Activated T-cell treated with anti-CD3 and anti-CD28 coated beads for 4 hours (primary cell): ENCODE results near the gene RPL6.
"Not testable (repeated sequence)": the region's sequence is repeated elsewhere in the genome, so short reads cannot be mapped to it uniquely, and the experiment has no call there.

Experiments
- DNase-seq: peaks from one replicate; pipeline ENCODE4 v3.0.0-alpha.2; 2020

The RPL6 gene

DNA sequence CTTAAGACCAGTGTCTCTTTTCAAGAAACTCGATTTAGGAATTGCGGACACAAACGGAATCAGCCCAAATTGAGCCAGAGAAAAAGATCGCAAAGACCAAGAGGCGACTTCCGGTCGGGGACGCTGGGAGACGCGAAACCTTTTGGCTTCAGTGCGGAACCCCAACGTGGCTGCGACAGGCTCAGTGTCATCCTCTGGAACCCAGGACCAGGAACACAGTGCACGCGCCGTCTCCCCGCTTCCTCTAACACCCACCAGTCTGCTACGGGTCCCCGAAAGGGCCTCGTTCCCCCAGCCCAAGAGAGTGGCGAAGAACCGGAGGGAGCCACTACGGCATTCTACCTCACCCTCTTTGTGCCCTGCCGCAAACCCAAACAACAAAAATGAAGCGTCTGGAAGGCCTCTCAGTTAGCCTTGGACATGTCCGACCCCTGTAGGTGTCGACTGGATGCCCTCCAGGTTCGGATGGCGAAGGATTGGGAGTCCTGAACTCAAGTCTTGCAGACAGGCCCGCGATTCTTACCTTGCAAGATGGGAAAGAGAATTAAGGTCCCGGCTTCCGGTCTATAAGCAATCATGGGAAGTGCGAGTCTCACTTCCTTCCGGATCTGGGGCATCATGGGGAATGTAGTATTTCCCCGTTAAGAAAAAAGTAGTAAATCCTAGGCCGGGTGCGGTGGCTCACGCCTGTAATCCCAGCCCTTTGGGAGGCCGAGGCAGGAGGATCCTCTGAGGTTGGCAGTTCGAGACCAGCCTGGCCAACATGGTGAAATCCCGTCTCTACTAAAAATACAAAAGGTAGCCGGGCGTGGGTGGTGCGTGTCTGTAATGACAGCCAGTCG is at the start of gene RPL6:
Gene RPL6, minus strand, starts transcription at position 542 of the 842 bp plus-strand sequence. CDS start 949 bp downstream, outside the sequence.
- DNase-seq = peak; percentile 69

DNA sequence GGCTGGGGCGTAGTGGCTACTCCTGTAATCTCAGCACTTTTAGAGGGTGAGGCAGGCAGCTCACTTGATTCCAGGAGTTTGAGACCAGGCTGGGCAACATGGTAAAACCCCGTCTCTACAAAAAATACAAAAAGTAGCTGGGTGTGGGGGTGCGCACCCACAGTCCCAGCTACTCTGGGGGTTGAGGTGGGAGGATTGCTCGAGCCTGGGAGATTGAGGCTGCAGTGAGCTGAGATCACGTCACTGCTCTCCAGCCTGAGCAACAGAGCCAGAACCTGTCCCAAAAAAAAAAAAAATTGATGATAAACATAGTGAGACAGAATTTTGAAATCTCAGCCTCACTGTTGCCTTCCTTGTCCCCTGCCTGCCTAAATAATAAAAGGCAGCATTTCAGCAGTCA is 49.3 kb upstream of the RPL6 start:
- no peak for DNase-seq

DNA sequence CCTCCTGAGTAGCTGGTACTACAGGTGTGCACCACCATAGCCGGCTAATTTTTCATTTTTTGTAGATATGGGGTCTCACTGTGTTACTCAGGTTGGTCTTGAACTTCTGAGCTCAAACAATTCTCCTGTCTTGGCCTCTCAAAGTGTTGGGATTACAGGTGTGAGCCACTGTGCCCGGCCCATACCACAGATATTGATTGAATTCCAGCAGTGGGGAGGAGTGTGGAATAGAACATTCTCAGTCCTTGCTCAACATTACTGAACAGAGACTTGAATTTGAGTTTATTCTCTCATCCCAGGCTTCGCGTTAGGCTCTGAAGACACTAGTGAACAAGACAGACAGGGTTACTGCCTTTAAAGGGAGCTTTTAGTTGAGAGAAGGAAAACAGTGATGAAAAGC is 48.9 kb upstream of the RPL6 start:
- DNase-seq = no peak

DNA sequence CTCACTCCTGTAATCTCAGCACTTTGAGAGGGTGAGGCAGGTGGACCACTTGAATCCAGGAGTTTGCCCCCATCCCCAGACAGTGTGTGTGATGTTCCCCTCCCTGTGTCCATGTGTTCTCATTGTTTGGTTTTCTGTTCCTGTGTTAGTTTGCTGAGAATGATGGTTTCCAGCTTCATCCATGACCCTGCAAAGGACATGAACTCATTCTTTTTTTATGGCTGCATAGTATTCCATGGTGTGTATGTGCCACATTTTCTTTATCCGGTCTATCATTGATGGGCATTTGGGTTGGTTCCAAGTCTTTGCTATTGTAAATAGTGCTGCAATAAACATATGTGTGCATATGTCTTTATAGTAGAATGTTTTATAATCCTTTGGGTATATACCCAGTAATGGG is 47.7 kb upstream of the RPL6 start:
- not testable (repeated sequence) for DNase-seq

DNA sequence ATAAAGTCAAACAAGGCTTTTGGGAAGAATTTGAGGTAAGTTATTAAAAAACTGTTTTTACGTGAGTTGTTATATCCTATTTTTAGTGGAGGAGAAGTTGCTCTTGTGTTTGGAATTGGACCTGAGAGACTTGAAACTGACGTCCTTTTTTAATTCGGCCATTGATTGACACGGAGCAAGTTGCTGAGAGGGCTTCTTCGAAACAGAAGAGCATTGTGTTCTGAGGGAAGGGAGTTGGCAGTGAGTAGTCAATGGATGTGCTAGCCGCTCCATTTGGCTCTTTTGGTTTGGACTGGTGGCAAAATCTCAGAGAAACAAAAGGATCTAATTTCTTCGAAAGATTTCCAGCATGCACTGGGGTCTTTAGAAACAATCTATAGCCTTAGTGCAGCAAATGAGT is 46.6 kb upstream of the RPL6 start:
- no peak for DNase-seq

DNA sequence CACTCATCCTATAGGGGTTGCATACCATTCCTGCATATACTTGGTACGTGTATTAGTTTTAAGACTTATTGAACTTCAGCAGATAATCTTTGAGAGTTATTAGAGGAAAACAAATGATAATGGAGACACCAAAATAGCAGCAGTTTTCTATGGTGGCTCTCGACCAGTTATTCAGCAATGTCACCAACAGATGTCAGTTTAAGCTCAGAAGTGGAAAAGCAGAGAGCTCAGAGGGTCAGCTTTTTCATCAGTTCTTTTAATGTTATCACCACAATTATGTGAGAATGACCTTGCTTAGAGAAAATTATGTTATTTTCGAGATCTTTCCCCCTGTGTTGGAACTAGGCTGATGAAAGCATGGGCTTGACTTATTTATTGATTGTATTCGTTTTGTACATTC is 41.3 kb upstream of the RPL6 start:
- DNase-seq = no peak

DNA sequence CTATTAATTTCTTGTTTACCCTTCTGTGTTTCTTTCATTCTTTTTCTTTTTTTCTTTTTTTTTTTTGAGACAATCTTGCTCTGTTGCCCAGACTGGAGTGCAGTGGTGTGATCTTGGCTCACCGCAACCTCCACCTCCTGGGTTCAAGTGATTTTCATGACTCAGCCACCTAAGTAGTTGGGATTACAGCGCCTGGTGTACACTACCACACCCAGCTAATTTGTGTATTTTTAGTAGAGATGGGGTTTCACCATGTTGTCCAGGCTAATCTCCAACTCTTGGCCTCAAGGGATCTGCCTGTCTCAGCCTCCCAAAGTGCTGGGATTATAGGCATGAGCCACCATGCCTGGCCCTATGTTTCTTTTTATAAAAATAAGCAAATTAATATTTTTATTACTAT is 38.8 kb upstream of the RPL6 start:
- not testable (repeated sequence) for DNase-seq

DNA sequence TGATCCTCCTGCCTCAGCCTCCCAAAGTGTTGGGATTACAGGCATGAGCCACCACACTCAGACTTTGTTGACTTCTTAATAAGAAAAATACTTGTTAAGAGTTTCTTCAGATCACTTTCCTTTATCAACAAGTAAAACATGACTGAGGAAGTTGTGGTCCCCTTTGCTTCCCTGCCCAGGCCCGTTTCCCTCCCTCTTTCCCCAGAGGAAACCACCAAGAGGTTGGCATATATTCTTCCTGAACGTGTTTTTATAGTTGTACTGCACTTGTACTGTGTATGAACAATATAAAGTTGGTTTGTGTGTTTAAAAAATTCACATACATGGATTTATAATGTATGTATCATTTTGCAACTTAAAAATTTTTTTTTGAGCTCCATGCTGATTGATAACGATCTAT is 37.7 kb upstream of the RPL6 start:
- DNase-seq = no peak

DNA sequence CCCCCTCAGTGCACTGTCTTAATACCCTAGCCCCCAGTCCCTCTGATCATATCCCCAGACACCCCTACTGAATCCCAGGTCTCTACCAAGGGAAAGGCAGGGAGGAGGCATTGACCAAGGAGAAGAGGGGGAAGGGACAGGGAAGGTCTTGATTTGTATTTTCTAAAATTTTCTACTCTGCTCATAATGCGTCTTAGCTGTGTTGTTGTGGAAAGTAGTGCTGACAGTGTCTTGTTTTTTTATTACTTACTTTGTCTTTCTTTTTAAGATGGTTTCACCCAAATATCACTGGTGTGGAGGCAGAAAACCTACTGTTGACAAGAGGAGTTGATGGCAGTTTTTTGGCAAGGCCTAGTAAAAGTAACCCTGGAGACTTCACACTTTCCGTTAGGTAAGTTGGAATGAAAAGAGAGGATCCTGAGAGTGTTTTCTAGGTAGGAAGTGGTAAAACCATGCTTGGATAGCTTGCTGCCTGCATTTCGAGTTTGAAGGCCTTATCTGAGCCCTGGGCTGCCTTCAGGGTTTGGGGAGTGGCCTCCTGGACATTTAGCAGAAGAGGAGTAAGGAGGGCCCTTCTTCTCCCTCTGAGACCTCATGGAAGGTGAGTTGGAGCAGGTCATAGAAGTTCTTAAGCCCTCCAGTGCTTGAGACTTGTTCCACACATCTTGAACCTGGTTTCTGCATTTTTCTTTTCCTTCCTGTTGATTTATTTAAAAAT is 36.8 kb upstream of the RPL6 start:
- no peak for DNase-seq

DNA sequence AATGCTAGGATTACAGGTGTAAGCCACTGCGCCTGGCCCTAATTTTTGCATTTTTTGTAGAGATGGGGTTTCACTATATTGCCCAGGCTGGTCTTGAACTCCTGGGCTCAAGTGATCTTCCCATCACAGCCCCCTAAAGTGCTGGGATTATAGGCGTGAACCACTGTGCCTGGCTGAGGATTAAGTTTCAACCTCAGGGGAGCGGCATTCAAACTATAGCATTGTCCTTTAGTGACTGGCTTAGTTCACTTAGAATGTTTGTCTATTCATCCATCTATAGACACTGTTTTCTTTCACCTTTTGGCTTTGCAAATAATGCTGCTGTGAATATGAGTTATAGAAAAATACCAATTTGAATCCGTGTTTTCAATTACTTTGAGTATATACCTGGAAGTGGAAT is 34.5 kb upstream of the RPL6 start:
- DNase-seq = no peak

DNA sequence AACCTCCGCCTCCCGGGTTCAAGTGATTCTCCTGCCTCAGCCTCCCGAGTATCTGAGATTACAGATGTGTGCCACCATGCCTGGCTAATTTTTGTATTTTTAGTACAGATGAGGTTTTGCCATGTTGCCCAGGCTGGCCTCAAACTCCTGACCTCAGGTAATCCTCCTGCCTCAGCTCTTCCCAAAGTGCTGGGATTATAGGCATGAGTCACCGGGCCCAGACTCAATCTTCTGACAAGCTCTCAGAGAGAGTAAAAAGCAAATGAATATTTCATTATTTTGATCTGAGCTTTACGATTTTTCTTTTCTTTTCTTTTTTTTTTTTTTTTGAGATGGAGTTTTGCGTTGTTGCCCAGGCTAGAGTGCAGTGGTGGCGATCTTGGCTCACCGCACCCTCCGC is 31.2 kb upstream of the RPL6 start:
- not testable (repeated sequence) for DNase-seq

DNA sequence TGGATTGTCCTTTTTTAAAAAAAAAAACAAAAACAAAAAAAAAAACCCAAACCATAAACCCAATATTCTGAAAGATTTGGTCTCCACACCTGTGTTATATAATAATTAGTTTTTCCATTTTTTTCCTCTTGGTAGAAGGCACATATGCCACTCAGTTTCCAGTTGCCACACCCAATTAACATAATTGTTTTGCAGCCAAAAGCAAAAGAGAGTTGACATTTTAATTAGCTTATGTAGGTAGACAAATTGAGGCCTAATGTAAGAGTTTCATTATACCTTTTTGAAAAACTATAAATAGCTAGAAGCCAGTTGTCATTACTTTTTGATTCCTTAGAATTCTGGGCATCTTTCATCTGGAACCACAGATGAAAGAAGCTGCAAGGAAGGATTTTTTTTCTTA is 30.4 kb upstream of the RPL6 start:
- no peak for DNase-seq

DNA sequence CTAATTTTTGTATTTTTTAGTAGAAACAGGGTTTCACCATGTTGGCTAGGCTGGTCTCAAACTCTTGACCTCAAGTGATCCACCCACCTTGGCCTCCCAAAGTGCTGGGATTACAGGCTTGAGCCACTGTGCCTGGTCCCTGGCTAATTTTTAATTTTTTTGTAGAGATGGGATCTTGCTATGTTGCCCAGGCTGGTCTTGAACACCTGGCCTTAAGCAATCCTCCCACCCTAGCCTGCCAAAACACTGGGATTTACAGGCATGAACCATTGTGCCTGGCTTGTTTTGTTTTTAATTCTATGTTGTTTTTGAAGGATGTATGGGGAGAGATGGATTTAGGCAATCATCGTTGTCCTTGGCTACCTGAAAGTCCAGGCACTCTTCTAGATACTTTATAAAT is 29.2 kb upstream of the RPL6 start:
- not testable (repeated sequence) for DNase-seq

DNA sequence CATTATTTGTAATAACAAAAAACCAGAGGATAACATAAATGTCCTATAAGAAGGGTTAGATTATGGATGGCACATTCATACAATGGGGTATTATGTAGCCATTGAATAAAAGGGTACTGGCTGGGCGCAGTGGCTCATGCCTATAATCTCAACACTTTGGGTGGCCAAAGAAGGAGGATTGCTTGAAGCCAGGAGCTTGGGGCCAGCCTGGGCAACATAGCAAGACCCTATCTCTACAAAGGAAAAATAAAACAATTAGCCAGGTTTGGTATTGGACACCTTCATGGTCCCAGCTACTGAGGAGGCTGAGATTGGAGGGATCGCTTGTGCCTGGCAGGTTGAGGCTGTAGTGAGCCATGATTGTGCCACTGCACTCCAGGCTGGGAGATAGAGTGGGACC is 24.1 kb upstream of the RPL6 start:
- DNase-seq = no peak

DNA sequence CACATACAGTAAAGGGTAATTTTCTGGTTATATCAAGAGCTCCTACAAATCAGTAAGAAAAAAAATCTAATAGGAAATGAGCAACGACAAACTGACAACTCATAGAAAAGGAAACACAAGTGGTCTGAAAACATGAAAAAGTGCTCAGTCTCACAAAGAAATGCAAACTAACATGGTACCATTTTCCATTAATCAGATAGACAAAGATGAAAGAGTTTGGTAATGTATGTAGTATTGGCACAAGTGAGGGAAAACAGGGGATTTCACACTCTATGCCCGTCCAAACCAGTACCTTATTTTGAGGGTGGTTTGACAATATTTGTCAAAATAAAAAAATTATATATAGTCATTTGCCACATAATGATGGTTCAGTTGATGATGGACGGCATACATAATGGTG is 22.6 kb upstream of the RPL6 start:
- DNase-seq = no peak

DNA sequence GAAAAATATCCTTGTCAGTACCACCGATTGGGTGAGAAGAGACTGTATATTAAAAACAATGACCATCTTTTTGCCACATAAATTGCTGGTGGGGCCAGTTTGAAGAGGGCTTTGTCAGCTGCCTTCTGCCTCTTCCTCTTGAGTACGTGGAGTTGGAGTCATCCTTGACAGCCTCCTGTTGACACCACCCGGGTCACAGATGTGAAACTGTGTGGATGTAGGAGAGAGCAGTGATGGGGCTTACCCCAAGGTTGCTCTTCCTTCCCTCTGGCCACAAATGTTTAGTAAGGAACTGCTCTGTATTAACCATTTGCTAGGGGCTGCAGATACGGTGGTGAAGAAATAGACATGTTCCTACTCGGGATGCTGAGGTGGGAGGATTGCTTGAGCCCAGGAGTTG is 21.5 kb upstream of the RPL6 start:
- no peak for DNase-seq

DNA sequence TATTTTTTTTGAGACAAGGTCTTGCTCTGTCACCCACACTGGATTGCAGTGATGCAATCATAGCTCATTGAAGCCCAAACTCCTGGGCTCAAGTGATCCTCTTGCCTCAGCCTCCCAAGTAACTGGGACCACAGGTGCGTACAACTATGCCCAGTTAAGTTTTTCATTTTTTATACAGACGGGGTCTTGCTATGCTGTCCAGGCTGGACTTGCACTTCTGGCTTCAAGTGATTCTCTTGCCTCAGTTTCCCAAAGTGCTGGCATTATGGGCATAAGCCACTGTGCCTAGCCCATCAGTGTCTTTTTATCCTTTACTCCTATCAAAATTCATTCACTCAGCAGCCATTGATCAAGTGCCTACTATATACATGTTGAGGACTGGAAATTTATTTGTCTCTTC is 18.4 kb upstream of the RPL6 start:
- no peak for DNase-seq

DNA sequence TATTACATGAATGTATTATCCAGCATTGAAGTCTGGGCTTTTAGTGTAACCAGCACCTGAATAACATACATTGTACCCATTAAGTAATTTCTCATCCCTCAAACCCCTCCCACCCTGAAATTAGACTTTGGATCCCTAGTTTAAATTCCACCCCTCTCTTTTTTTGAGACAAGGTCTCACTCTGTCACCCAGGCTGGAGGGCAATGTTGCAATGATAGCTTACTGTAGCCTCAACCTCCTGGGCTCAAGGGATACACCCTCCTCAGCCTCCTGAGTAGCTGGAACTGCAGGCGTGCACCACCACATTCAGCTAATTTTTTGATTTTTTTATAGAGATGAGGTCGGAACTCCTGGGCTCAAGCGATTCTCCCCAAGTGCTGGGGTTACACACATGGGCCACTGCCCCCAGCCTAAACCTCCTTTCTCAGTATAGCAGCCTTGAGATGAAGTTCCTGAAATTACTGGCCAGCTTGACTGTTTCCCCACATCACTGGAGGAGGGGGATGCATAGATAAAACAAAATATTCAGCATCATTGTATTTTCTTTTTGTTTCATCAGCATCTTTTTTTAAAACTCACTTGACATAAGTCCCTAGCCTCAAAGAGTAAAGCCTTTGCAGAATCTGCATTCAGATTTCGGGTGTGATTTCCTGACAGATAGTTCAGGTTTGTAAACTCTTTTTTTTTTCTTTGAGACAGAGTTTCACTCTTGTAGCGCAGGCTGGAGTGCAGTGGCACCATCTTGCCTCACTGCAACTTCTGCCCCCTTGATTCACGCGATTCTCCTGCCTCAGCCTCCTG is 16.4 kb upstream of the RPL6 start:
- DNase-seq = no peak

DNA sequence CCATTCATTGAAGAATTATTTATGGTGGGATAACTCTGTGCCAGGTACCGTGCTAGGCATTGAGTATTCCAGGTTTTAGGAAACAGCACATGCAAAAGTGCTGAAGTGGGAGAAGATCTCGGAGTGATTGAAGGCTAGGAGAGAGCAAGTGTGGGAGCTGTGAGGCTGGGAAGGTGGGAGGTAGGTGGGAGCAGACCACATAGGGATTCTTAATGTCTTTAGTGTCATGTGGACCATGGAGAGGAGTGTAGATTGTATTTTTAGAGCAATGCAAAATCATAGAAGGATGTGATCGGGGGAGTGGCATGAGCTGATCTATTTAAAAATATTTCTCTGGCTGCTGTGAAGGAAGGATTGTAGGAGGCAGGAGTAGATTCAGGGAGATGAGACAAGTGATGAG is 14.7 kb upstream of the RPL6 start:
- DNase-seq = no peak

DNA sequence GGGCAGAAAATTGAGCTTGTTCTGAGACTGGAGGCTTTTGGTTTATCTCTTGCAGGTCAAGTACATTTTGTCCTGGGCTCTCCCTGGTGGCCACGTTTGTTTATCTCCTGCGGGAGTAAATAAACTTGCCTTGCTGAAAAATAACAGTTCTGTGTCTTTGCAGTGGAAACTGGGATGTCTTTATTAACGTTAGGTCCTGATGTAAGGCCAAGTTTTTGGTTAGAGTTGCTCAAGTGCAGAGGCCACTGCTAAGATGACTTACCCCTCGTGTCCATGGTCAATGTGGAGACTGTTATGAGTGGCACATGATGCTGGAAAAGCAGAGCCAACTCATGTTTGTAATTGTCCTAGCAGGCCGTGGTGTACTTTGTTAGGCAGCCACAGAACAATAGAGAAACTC is 13.1 kb upstream of the RPL6 start:
- DNase-seq = no peak

DNA sequence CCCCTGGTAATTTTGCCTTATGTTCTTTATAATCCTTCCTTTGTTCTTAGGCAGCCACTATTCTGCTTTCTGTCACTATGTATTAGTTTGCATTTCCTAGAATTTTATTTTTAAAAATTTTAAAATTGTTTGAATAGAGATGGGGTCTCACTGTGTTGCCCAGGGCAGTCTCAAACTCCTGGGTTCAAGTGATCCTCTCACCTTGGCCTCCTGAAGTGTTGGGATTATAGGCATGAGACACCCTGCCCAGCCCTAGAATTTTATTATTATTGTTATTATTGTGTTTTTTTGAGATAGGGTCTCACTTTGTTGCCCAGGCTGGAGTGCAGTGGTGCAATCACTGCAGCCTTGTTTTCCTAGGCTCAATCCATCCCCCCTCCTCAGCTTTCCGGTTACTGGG is 12.0 kb upstream of the RPL6 start:
- DNase-seq = no peak

DNA sequence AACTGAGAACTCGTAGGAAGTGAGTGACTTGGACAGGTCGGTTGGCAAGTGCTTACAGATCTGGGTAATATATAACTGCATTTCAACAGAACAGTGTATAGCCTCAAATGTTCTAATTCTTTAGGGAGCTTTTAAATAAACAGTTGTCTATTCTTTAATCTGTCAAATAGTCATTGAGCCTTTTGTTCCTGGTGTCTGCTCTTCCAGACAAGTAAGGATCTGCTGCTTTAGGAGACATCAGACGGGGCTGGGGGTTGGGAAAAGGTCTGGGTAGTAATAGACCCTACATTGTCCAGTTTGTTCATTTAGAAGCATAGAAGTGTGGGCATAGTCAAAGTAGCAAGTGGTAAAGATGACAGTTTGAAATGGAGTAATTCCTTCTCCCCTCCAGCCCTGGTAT is 11.3 kb upstream of the RPL6 start:
- no peak for DNase-seq

DNA sequence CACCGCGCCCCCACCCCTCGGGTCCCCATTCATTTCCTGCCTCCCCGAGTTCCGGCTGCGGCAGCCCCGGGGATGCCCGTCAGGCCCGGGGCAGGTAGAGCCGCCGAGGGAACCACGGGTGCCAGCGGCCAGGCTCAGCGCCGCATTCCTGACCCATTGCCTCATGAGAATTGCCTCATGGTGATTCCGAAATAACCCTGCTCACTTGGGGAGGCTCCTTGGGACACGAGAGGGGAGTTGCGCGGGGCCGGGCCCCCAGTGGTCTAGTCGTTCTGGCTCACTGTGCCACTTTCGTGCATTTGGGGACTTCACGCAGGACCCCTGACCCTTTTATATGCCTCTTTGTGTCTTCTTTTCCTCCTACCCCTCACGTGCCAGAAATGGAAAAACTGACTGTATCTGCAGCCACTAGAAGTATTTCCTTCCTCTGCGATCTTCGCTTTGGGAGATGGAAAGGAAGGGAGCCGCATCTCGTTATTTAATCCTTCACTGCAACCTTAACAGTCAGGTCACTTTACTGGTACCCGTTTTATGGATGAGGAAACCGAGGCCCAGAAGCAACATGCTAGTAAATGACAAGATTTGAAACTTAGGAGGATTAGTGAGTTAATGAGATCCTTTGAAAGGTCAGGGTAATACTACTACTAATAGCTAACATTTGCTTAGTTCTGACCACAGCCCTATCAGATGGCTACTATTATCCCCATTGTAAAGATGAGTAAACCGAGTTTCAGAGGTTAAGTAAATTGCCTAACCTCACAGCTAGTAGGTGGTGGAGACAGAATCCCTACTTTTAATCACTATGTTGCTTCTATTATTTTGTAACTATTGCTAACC is 10.1 kb upstream of the RPL6 start:
- DNase-seq = peak; percentile 28
